ENCODE results near the gene SPON2. TPM values are rescaled to one million over a fixed set of nuclear protein-coding genes. Genes with fewer than 3 reads are reported as not detected.

Gene SPON2
- polyA plus RNA-seq (ENCODE audit: insufficient read length) = 55.6 TPM

DNA sequence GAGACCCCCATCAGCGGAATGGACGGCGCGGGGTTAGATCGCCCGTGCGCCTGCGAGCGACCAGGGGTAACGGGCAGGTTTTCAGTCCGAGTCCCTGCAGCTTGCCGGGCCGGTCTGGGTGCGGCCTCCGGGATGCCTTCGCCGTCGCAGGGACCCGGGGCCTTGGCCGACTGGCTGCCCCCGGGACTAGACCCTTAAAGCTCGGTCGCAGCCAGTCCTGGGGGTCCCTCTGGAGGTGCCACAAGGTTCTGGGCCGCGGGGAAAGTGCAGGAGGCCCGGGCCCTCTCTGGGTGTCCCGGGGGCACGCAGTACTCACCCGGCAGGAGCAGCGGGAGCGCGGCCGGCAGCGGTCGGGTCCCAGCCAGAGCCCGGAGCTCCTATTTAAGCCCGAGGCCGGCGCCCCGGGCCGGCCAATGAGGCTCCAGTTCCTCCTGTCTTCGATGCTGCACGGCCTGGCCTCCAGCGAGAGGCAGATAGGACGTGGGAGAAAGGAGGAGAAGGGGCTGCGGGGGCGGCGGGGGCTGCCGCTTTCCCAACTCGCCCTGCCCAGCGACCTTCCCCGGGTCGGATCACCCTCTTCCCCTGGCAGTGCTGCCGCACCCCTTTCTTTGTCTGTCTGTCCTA, at the start of gene SPON2:
Gene SPON2 (minus strand): TSS at position 356 of the 624 bp plus-strand sequence.
- no peak for DNase-seq (ENCODE audit: low read depth)

- DNase-seq (ENCODE audit: low read depth) = no peak
Measured at GRCh38 chr4:1221155-1221870, 48.9 kb upstream of the SPON2 start.

GRCh38 chr4:1220566-1220965, 48.2 kb upstream of the SPON2 start:
- DNase-seq (ENCODE audit: low read depth) = no peak

DNA sequence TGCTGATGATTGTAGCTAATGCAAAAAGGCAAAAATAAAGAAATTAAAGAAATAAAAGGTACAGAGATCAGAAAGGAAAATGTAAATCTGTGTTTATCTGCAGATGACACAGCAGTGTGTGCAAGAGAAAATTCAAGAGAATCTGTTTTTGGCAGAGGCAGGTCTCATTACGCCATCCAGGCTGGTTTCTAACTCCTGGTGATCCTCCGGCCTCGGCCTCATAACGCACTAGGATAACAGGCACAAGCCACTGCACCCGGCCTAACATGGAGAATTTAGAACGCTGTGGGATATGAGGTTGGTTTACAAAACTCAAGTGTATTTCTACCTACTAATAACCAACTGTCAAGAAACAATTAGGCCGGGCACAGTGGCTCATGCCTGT, 47.2 kb upstream of the SPON2 start:
- no peak for DNase-seq (ENCODE audit: low read depth)

DNA sequence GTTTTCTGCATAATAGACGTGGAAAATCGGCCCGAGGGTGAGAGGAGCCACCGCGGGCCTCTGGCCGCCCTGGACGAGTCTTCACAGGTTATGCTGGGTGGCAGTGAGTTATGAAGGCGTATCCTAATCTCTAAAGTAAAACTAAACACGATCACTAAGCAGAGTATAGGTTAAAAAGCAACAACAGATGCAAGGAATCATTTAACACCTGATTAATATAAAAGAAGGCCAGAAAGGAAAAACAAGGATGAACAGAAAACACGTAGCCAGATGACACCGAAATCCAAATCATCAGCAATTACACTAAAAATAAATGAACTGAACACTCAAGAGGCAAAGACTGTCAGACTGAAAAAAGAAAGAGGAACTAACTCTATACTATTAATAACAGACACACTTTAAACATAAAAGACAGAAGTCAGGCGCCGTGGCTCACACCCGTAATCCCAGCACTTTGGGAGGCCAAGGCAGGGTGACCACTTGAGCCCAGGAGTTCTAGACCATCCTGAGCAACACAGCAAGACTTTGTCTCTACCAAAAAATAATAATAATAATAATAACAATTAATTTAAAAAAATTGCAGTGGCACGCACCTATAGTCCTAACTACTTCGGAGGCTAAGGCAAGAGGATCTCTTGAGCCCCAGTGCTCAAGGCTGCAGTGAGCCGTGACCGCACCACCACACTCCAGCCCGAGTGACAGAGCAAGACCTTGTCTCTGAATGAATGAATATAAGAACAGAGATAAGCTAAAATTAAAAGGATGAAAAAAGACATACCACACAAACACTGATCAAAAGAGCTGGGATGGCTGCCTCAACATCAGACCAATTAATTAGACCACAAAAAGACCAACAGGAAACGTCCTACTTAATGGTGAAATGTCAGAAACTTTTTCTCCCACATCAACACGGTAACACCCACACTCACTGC, 46.5 kb upstream of the SPON2 start:
- DNase-seq (ENCODE audit: low read depth) = no peak

- no peak for DNase-seq (ENCODE audit: low read depth)
Measured at GRCh38 chr4:1217366-1217765, 45.0 kb upstream of the SPON2 start.

DNA sequence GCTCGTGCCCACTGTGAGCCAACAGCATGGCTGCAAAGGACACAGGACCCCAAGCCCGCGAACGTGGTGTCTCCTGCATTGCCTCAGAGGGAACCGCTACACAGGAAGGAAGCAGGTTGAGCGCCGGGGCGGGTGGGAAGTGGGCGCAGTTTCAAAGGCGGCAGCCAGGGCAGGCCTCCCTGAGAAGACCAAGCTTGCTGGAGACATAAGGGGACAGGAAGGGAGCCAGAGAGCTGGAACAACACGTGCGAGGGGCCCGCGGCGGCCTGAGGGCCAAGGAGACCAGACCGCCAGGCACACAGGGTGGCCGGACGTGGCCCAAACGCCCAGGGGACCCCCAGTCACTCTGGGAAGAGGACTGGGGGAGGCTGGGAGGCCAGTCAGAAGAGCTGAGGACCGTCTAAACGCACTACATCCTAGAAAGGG, 44.5 kb upstream of the SPON2 start:
- no peak for DNase-seq (ENCODE audit: low read depth)

DNA sequence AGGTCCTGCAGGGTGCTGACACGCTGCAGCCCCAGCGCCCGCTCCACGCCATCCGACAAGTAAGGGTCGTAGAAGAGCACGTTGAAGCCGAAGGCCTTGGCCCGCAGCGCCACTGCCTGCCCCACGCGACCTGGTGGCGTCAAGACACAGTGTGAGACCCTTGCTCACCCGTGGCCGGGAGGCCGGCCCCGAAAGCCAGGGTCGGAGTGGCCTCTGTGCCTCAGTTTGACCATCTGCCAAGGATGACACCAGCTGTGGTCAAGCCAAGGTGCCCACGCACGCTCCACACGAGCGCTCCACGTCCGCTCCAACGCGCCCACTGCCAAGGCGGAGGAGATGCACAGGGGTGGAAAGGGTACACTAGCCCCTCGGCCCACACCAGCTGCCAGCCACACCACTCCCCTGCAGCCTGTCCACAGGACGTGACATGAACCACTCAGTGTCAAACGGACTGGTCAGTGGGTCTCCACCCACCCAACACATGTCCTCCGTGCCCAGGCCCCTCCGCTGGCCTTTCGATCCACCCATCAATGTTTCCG, 43.8 kb upstream of the SPON2 start:
- DNase-seq (ENCODE audit: low read depth) = no peak

GRCh38 chr4:1215141-1216075, 43.0 kb upstream of the SPON2 start:
- no peak for DNase-seq (ENCODE audit: low read depth)

DNA sequence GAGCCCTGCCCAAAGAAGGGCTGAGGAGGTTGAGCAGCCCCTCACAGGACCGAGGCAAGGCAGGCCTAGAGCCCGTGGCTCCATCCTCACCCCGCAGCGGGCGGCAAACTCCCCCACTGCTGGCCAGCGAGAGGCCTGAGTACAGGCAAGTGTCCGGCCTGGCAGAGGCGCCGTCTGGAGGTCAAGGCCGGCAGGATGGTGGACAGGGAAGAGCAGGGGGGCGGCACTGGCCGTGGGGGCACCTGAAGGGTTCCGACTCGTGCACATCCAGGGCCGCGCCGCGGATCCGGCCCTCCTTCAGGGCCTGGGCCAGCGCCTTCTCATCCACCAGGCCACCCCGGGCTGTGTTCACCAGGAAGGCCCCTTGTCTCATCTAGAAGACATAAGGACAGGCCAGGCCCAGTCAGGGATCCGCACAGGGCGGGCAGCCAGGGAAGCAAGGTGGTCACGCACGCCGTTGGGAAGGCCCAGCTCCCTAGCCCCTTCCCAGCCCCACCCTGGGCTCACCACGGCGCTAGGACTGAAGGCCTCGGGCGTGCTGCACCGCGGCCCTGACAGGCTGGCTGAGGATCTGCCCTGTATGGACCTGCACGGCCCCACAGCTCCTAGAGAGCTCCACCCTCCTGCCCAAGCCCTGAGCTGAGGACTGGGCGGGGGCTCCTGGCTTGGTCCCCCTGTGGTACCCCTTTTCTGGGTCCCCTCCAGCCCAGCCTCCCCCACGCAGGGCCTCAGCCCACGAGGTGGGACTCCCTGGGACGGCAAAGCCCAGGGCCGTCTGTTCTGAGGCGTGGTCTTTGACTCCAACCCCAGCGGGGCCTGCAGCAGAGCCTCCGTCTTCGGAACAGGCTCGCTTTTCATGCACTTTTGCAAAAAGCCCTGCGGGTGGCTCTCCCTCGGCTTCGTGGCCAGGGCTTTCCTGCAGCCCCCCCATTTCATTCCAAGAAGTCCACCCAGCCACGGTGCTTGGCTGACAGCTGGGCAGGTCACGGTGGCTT, 42.0 kb upstream of the SPON2 start:
- DNase-seq (ENCODE audit: low read depth) = no peak

- DNase-seq (ENCODE audit: low read depth) = no peak
Measured at GRCh38 chr4:1213336-1213995, 41.1 kb upstream of the SPON2 start.

GRCh38 chr4:1212546-1213335, 40.4 kb upstream of the SPON2 start:
- no peak for DNase-seq (ENCODE audit: low read depth)

GRCh38 chr4:1211891-1212545, 39.6 kb upstream of the SPON2 start:
- DNase-seq (ENCODE audit: low read depth) = no peak

DNA sequence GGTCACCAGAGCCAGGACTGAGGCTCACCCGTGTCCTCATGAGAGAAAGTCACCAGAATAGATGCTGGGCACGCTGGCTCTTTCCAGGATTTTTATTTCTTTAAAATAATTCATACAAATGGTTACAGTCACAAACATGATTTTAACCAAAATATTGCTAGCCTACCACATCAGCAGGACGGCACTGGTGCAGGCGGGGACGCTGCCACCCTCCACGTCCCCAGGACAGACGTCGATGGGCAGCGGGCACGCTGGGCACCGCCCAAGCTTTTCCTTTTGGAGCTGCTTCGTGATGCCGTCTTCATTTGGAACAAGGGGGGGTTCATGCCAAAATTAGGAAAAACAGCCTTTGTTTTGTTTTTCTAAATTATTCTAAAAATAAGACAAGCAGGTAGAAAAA, 39.0 kb upstream of the SPON2 start:
- no peak for DNase-seq (ENCODE audit: low read depth)

DNA sequence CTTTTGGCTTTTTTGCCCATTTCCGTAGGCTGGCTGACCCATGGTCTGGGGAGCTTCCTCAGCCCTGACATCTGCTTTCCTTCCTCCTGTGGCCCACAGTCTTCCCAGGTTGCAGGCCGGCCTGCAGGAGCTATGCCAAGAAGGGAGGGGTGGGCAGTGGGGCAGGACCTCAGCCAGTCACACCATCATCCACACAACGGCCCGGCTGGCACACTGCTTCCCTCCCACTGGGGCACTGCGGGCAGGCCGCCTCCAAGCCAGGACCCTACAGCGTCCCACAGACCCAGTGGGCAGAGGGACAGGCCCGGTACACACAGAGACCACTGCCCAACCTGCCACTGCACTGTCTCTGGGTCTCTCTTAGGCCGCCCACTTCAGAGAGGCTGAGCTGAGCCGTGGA, 38.6 kb upstream of the SPON2 start:
- no peak for DNase-seq (ENCODE audit: low read depth)

DNA sequence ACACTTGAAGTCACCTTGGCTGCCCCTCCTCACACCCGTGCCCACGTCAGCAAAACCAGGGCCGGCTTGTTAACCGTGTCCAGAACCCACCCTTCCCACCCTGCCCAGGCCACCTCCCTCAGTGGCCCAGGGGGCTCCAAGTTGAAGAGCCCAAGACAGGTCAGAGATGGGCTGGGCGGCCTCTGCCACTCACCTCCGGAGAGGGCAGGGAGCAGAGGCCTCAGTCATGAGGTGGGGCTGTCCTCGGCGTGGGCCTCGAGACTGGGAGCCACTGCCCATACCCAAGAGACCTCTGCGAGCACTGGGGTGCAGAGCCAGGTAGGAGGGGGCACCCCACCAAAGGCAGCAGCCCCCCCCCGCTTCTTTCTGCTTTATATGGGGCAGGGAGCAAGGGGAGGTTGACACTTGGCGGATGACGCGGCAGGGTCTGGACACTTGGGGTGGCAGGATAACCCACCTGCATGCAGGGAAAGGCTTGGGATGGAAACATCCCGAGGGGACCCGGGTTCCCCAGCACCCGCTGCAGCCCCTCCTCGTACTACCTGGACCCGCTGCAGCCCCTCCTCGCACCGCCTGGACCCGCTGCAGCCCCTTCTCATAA, 38.0 kb upstream of the SPON2 start:
- DNase-seq (ENCODE audit: low read depth) = no peak

- peak; percentile 58 for DNase-seq (ENCODE audit: low read depth)
Measured at GRCh38 chr4:1209821-1210220, 37.4 kb upstream of the SPON2 start.
